ENCODE data around the gene CCNL2. TPM values are rescaled to one million over a fixed set of nuclear protein-coding genes. Genes with fewer than 3 reads are reported as not detected.

Gene CCNL2
- total and polyA plus RNA-seq, 2 of the 13 experiments (the other 11 are each of a cell fraction or from before 2014, with no cell fraction given) = 105 to 340 TPM

DNA sequence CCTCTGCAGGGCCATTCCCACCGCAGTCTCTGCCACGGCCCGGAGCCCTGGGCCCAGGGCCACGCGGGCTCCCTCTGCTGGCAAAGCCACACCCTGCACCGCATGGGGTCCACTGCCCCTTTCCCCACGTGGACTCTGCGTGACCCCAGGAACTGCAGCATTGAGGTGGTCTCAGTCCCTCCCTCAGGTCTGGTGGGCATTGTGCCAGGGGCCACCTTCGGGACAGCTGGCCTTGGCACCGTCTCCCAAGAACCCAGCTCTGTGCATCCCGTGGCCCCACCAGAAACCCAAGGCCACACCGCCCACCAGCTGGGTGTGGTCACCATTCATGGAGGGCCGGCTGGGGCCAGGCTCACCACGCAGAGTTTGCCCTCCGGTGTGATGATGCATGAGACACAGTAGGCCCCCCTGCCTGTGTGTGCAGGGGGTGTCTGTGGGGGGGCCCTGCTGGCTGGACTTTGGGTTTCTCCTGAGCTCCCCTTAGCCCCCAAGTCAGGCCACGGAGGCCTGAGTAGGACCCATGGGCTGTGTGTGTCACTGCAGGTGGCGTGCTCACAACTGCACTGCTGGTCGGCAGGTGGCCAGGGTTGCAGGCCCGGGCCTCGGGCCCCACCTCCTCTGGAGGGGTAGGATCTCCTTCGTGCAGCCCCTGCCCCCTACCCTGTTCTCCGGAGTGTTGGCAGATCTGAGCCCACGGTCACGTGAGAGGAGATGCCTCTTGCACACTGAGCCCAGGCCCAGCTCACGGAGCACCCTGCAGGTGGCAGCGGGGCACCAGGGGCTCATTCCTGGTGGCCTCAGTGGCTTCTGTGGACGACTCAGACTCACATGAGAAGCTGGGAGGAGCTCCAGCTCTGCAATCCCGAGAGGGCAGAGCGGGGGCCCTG is 42.1 kb upstream of the CCNL2 start (continued):
- TF ChIP-seq, protein P1, sequence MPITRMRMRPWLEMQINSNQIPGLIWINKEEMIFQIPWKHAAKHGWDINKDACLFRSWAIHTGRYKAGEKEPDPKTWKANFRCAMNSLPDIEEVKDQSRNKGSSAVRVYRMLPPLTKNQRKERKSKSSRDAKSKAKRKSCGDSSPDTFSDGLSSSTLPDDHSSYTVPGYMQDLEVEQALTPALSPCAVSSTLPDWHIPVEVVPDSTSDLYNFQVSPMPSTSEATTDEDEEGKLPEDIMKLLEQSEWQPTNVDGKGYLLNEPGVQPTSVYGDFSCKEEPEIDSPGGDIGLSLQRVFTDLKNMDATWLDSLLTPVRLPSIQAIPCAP (CRISPR knock-in tag; IDR thresholded peaks at IDR 0.05; ENCODE audit: low read depth) = 0 out of 2 replicates have a peak, but pooled peaks have one; percentile 38
- no peak for TF ChIP-seq ZNF674 (CRISPR knock-in tag; IDR thresholded peaks at IDR 0.05; ENCODE audit: low read depth)
- TF ChIP-seq KLF12 (CRISPR knock-in tag; IDR thresholded peaks at IDR 0.05; ENCODE audit: borderline replicate concordance) = no peak
- no peak for TF ChIP-seq ZNF160 (CRISPR knock-in tag; IDR thresholded peaks at IDR 0.05)
- no peak for TF ChIP-seq RFXANK (CRISPR knock-in tag; IDR thresholded peaks at IDR 0.05)
- TF ChIP-seq ZNF446 (CRISPR knock-in tag; IDR thresholded peaks at IDR 0.05) = no peak
- TF ChIP-seq SMARCC2 (IDR thresholded peaks at IDR 0.05) = no peak
- no peak for TF ChIP-seq ZKSCAN1 (IDR thresholded peaks at IDR 0.05; ENCODE audit: low read length)
- TF ChIP-seq ZSCAN12 (CRISPR knock-in tag; IDR thresholded peaks at IDR 0.05) = no peak
- TF ChIP-seq ARHGAP35 (CRISPR knock-in tag; IDR thresholded peaks at IDR 0.05; ENCODE audit: borderline replicate concordance) = no peak
- no peak for TF ChIP-seq NFRKB (IDR thresholded peaks at IDR 0.05)
- no peak for TF ChIP-seq DMTF1 (CRISPR knock-in tag; IDR thresholded peaks at IDR 0.05)
- no peak for TF ChIP-seq POGK (CRISPR knock-in tag; conservative IDR thresholded peaks at IDR 0.05)
- TF ChIP-seq AGO1 (IDR thresholded peaks at IDR 0.05; ENCODE audit: low read depth, low read length, poor library complexity, severe bottlenecking) = peak; percentile 96
- TF ChIP-seq ATF3 (CRISPR knock-in tag; IDR thresholded peaks at IDR 0.05) = no peak
- no peak for TF ChIP-seq SMARCE1 (IDR thresholded peaks at IDR 0.05; ENCODE audit: borderline replicate concordance)
- TF ChIP-seq FOXA3 (CRISPR knock-in tag; IDR thresholded peaks at IDR 0.05) = no peak
- no peak for TF ChIP-seq ZNF224 (CRISPR knock-in tag; IDR thresholded peaks at IDR 0.05)
- TF ChIP-seq ZFX (CRISPR knock-in tag; IDR thresholded peaks at IDR 0.05; ENCODE audit: low read depth) = peak; percentile 84
- no peak for TF ChIP-seq CBX2 (IDR thresholded peaks at IDR 0.05; ENCODE audit: low read depth, low read length)
- no peak for TF ChIP-seq CBX2 (CRISPR knock-in tag; IDR thresholded peaks at IDR 0.05; ENCODE audit: low read depth)
- no peak for TF ChIP-seq FOXM1 (CRISPR knock-in tag; IDR thresholded peaks at IDR 0.05)
- TF ChIP-seq ZNF747 (CRISPR knock-in tag; IDR thresholded peaks at IDR 0.05; ENCODE audit: borderline replicate concordance) = peak; percentile 63; the same call in 1 of the 2 replicates
- TF ChIP-seq ZNF557 (CRISPR knock-in tag; IDR thresholded peaks at IDR 0.05) = no peak
- 0 out of 2 replicates have a peak, but pooled peaks have one; percentile 51 for TF ChIP-seq GTF3A (CRISPR knock-in tag; conservative IDR thresholded peaks at IDR 0.05)
- no peak for TF ChIP-seq ZNF383 (CRISPR knock-in tag; IDR thresholded peaks at IDR 0.05; ENCODE audit: borderline replicate concordance)
- peak; percentile 63; the same call in 1 of the 2 replicates for TF ChIP-seq ZSCAN21 (CRISPR knock-in tag; IDR thresholded peaks at IDR 0.05; ENCODE audit: borderline replicate concordance)
